GM20000 (cell line): ENCODE results near the gene SNCAIP.

Experiments used
- DNase-seq: peaks from one replicate; pipeline ENCODE4 v3.0.0; 2012; ENCODE audit warnings: low spot score
- CTCF ChIP-seq: IDR thresholded peaks from 2 replicates; pipeline ENCODE4 v1.5.1; 2012; ENCODE audit warnings: mild to moderate bottlenecking, control low read depth; ENCODE audit errors: extremely low read depth, missing control alignments

Gene SNCAIP

GRCh38 chr5:122311961-122312590 is at the start of gene SNCAIP:
SNCAIP (plus strand) TSS chr5:122312237; CDS start chr5:122391135, 78,898 bp downstream.
- TF ChIP-seq CTCF = no peak
- DNase-seq = peak; percentile 65

GRCh38 chr5:122263352-122264030 is 48.5 kb upstream of the SNCAIP start:
- TF ChIP-seq CTCF = no peak
- no peak for DNase-seq

- no peak for TF ChIP-seq CTCF
- DNase-seq = no peak
Measured at GRCh38 chr5:122264610-122265009, 47.4 kb upstream of the SNCAIP start.

GRCh38 chr5:122267185-122267584 is 44.9 kb upstream of the SNCAIP start:
- no peak for TF ChIP-seq CTCF
- no peak for DNase-seq

- no peak for DNase-seq
- TF ChIP-seq CTCF = no peak
Measured at GRCh38 chr5:122273696-122274095, 38.3 kb upstream of the SNCAIP start.

- no peak for DNase-seq
Measured at GRCh38 chr5:122283592-122283991, 28.4 kb upstream of the SNCAIP start.

More at GRCh38 chr5:122283592-122283991, 28.4 kb upstream of the SNCAIP start:
- no peak for TF ChIP-seq CTCF
